ENCODE data around the gene SUSD2.
"Not testable (repeated sequence)": the region's sequence is repeated elsewhere in the genome, so short reads cannot be mapped to it uniquely, and the experiment has no call there.

The SUSD2 gene

DNA sequence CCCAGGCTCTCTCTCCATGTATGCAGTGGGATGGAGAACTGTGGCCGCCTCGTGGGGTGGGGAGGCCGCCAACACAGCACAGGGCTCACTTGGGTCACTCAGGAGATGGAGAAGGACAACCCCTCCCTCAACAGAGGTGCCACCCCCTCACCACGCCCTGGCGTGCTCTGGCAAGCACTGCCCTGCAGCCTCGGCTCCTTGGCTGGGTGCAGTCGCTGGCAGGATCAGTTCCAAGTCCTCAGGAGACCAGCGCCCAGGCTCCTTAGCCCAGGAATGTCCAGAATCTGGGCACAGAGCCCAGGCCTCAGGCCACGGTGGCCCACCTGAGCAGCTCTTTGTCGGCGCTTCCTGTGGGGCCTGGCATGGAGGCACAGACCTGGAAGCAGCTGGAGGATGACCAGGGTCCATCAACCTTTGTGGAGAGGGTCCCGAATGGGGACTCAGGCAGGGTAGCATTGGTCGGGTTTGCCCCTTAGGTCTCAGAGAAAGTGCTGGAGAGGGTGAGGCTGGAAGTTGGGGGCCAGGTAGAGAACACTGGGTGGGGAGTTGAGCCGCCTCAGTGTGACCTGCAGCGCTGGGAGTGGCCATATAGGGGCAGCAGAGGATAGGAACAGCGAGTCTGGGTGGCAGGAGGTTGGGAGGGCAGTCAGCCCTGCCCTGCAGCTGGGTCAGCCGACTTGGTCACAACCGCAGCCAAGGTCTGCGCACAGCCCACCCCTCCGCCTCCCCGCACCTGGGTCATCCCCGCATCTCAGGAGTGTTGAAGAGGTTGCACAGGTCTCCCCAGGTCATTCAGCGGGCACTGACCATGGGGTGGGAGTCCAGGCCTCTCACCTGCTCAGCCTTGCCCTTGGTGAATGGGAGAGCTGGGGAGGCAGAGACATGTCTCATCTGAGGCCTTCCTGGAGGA is 8.2 kb downstream of the SUSD2 start:
- peak; percentile 93 for DNase-seq (ENCODE audit: low spot score)

- DNase-seq (ENCODE audit: low spot score), result no peak
Measured at GRCh38 chr22:24190159-24190540, 8.9 kb downstream of the SUSD2 start.

DNA sequence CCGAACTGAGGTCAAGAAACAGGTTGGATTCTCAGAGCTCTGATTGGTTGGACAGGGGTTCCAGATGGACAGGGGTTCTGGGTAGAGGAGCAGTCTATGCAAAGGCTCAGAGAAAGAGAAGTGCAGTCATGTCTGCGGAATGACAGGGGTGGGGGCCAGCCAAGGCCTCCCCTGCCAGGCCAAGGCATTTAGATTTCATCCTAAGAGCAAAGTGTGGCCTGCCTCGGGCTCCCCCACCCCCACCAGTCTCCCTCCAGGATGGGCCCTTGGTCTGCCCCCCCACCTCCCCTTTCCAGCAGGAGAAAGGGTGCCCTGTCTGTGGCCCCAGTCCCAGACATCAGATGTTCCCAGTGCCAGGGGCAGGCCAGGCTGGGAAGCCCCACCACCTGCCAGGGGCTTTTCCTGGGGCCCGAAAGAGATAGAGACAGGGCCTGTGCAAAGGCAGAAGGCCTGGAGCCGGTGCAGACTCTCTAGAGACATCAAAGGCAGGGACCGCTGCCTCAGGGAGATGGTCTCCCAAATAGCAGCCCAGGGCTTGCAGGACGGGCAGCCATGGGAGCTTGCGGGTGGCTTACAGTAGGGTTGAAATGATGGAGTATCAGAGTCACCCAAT is 9.4 kb downstream of the SUSD2 start:
- DNase-seq (ENCODE audit: low spot score), result no peak

DNA sequence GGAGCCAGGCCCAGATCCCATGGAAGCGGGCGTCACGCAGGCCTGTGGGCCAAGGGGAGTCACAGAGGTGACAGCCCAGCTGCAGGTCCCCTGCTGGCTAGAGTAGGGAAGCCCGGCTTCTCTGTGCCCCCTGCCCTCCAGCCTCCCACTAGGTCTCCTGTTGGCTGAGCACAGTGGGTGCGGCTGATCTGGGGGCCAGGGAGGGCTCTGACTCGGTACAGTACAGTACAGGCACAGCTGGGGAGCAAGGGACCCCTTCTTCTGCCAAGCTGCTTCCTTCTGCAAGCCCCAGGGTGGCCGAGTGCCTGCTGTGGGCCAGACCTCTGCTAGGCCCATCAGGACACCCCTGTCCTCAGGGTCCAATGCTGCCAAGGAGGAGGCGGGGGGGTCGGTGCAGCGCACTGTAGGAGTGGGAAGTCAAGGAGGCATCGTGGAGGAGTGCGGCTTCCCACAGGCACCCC is 10.1 kb downstream of the SUSD2 start:
- no peak for DNase-seq (ENCODE audit: low spot score)

GRCh38 chr22:24191893-24192292 is 10.6 kb downstream of the SUSD2 start:
- DNase-seq (ENCODE audit: low spot score), result no peak

- DNase-seq (ENCODE audit: low spot score), result no peak
Measured at GRCh38 chr22:24198682-24199052, 17.4 kb downstream of the SUSD2 start.

DNA sequence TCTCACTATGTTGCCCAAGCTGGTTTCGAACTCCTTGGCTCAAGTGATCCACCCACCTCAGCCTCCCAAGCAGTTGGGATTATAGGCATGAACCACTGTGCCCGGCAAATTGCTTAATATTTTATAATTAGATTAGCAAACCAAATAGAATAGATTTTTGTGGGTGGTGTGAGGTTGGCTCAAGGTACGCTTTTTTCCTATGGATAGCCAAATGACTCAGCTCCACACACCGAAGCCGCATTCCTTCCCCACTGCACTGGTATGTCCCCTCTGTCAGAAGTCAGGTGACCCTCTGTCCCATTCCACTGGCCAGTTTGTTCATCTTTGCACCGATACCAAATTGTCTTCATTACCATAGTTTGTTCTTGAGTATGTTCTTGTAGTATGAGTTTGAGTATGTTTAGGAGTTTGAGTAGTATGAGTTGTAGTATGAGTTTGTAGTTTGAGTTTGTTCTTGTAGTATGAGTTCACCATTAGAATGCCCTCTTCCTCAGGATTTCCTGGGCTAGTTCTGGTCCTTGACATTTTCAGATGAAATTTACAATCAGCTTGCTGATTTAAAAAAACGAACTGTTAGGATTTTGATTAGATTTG is 19.4 kb downstream of the SUSD2 start:
- DNase-seq (ENCODE audit: low spot score), result peak; percentile 48

DNA sequence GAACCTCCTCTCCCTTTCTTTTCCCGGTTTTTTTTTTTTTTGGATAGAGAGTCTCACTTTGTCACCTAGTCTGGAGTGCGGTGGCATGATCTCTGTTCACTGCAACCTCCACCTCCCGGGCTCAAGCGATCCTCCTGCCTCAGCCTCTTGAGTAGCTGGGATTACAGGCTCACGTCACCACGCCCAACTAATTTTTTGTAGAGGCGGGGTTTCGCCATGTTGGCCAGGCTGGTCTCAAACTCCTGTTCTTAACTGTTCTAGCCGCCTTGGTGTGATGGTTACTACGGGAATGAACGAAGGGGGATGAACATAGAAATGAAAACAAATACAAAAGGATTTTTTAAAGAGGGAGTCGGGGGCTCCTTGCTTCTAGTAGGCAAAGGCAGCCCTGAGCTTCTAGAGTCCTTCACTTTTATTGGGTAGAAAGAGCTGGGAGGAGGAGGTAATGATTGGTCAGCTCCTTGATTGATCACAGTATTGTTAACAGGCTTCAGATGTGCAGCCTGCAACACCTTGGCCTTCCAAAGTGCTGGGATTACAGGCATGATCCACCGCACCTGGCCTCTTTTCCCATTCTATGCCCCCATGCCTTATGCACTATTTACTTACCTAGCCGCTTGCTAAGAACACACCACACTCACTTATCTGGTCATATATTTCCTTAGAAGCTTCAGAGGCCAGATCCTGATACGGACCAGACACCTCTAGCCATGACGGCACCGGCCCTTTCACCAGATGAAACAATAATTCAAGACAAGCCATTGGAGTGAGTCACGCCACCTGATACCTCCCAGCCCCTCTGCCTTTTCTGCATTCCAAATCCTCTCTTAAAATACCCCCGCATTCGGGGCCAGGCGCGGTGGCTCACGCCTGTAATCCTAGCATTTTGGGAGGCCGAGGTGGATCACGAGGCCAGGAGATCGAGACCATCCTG is 20.7 kb downstream of the SUSD2 start:
- DNase-seq (ENCODE audit: low spot score), result no peak

- DNase-seq (ENCODE audit: low spot score), result not testable (repeated sequence)
Measured at GRCh38 chr22:24203856-24204255, 22.6 kb downstream of the SUSD2 start.

GRCh38 chr22:24205438-24206195 is 24.3 kb downstream of the SUSD2 start:
- DNase-seq (ENCODE audit: low spot score), result no peak

GRCh38 chr22:24206460-24207263 is 25.4 kb downstream of the SUSD2 start:
- DNase-seq (ENCODE audit: low spot score), result not testable (repeated sequence)

DNA sequence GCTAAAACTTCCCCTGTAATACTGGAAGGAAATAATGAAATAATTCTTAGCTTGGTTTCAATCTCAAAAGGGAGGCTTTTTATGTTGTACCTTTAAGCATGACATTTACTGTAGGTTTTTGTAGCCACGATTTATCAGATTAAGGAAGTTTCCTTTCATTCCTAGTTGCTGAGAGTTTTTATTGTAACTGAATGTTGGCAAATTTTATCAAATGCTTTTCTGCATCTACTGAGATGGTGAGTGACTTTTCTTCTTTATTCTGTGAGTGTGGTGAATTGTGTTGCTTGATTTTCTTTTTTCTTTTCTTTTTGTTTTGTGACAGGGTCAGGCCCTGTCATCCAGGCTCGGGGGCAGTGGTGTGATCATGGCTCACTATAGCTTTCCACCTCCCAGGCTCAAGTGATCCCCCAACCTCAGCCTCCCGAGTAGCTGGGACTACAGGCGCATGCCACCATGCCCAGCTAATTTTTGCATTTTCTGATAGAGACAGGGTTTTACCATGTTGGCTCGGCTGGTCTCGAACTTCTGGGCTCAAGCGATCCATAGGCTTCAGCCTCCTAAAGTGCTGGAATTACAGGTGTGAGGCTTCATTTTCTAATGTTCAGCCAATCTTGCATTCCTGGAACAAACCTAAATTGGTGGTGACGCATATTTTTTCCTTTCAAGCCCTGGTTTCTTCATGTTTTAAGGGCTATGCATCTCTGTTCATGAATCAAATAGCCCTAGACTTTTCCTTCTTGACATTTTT is 26.2 kb downstream of the SUSD2 start:
- no peak for DNase-seq (ENCODE audit: low spot score)

DNA sequence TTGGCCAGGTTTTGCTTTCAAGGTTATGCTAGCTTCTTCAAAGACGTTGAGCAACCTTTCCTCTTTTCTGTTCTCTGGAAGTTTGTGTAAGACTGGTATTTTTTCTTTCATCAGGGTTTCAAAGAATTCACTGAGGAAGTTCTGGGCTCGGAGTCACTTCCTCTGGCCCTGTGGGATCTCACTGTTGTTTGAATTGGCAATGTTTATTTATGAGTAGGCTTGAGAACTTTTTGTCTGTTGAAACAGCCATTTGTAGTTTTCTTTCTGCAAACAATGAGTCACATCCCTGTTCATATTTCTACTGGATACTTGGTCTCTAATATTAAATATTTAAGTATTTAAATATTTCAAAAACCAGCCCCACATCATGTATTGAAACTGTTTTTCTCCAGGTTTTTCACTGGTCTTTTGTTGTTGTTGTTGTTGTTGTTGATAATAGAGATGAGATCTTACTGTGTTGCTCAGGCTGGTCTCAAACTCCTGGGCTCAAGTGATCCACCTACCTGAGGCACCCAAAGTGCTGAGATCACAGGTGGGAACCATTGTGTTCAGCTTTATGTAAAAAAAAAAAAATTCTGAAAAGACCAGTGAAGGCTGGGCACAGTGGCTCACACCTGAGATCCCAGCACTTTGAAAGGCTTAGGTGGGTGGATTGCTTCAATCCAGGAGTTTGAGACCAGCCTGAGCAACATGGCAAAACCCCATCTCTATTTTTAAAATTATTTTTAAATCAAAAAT is 26.9 kb downstream of the SUSD2 start:
- peak; percentile 86 for DNase-seq (ENCODE audit: low spot score)

- no peak for DNase-seq (ENCODE audit: low spot score)
Measured at GRCh38 chr22:24209016-24209415, 27.7 kb downstream of the SUSD2 start.

- DNase-seq (ENCODE audit: low spot score), result no peak
Measured at GRCh38 chr22:24209687-24210086, 28.4 kb downstream of the SUSD2 start.

- DNase-seq (ENCODE audit: low spot score), result not testable (repeated sequence)
Measured at GRCh38 chr22:24210409-24210808, 29.1 kb downstream of the SUSD2 start.

GRCh38 chr22:24211716-24212115 is 30.4 kb downstream of the SUSD2 start:
- DNase-seq (ENCODE audit: low spot score), result not testable (repeated sequence)

DNA sequence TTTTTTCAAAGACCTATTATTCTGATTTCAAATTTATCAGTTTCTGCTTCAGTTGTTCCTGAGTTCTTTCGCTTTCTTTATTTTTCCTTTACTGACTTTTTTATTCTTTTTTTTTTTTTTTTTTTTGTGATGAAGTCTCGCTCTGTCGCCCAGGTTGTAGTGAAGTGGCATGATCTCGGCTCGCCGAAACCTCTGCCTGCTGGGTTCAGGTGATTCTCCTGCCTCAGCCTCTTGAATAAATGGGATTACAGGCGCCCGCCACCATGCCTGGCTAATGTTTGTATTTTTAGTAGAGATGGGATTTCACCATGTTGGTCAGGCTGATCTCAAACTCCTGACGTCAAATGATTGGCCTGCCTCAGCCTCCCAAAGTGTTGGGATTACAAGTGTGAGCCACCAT is 31.8 kb downstream of the SUSD2 start:
- DNase-seq (ENCODE audit: low spot score), result not testable (repeated sequence)

All from GM03348 (cell line).